Fibroblast of lung (primary cell): ENCODE measurements around the gene GRAMD2B. TPM values are rescaled to one million over a fixed set of nuclear protein-coding genes. Genes with fewer than 3 reads are reported as not detected.

ENCODE experiments used
- DNase-seq, 2 donors: peaks; one replicate each; pipeline versions ENCODE4 v3.0.0 to v3.0.0-alpha.2; 2010; ENCODE audit warnings: low read depth in 2 of 2
- H2AFZ ChIP-seq: 2 replicates; pipeline ENCODE4 v1.5.1; 2012; ENCODE audit warnings: low read length, control low read depth, inconsistent platforms
- H3K27ac ChIP-seq: 2 replicates; pipeline ENCODE4 v1.5.1; 2011; ENCODE audit warnings: low read length, control low read depth; ENCODE audit not compliant: insufficient read depth
- H3K27me3 ChIP-seq: 2 replicates; pipeline ENCODE4 v1.5.1; 2011; ENCODE audit warnings: mild to moderate bottlenecking, low read length; ENCODE audit not compliant: control insufficient read depth, insufficient read depth
- H3K36me3 ChIP-seq: 2 replicates; pipeline ENCODE4 v1.5.1; 2011; ENCODE audit warnings: low read length; ENCODE audit not compliant: control insufficient read depth, insufficient read depth
- H3K4me1 ChIP-seq: 2 replicates; pipeline ENCODE4 v1.5.1; 2011; ENCODE audit warnings: low read length; ENCODE audit not compliant: control insufficient read depth, insufficient read depth; ENCODE audit errors: extremely low read depth
- H3K4me2 ChIP-seq: 2 replicates; pipeline ENCODE4 v1.5.1; 2011; ENCODE audit warnings: low read length, control low read depth; ENCODE audit not compliant: insufficient read depth; ENCODE audit errors: extremely low read depth
- H3K4me3 ChIP-seq, 4 experiments: fragments of 200-600 bp in 1 of 4; sonication (generic) in 1 of 4; replicated peaks in 1 of 4; 2 replicates each; pipeline ENCODE4 v1.5.1; 2011 to 2016; ENCODE audit warnings: low read length in 4 of 4, low read depth in 3 of 4, mild to moderate bottlenecking in 3 of 4, control low read depth in 2 of 4, inconsistent platforms in 1 of 4, mixed read lengths in 1 of 4; ENCODE audit not compliant: insufficient read depth in 1 of 4; ENCODE audit errors: control extremely low read depth in 1 of 4
- H3K79me2 ChIP-seq: 2 replicates; pipeline ENCODE4 v1.5.1; 2012; ENCODE audit warnings: mild to moderate bottlenecking, low read length, inconsistent platforms; ENCODE audit not compliant: control insufficient read depth, insufficient read depth
- H3K9ac ChIP-seq: 2 replicates; pipeline ENCODE4 v1.5.1; 2011; ENCODE audit warnings: mild to moderate bottlenecking, low read length, control low read depth; ENCODE audit not compliant: insufficient read depth
- H3K9me3 ChIP-seq: 2 replicates; pipeline ENCODE4 v1.5.1; 2012; ENCODE audit warnings: low read depth, low read length; ENCODE audit not compliant: control insufficient read depth, insufficient read depth
- H4K20me1 ChIP-seq: 2 replicates; pipeline ENCODE4 v1.5.1; 2011; ENCODE audit warnings: low read length; ENCODE audit not compliant: control insufficient read depth, insufficient read depth; ENCODE audit errors: extremely low read depth
- CTCF ChIP-seq, 2 donors: IDR thresholded peaks in 1 of 2; conservative IDR thresholded peaks in 1 of 2; 1 replicate in 1 of 2; 2 replicates in 1 of 2; pipeline ENCODE4 v1.5.1; 2011 to 2012; ENCODE audit warnings: low read length in 2 of 2, control low read depth in 1 of 2, inconsistent platforms in 1 of 2, low read depth in 1 of 2, mild to moderate bottlenecking in 1 of 2
- EZH2 ChIP-seq: IDR thresholded peaks from 2 replicates; pipeline ENCODE4 v1.5.1; 2012; ENCODE audit warnings: low read length, control low read depth, mild to moderate bottlenecking; ENCODE audit errors: missing control alignments
- polyA plus RNA-seq, 2 donors: library from polyadenylated mRNA; depleted of rRNA in 1 of 2; stranded (reverse) in 1 of 2; unstranded in 1 of 2; fragments of >200 nt; gene quantifications; 2 replicates each; pipeline ENCODE4 v1.2.1, GENCODE V29; 2011 to 2012; ENCODE audit warnings: missing spikeins in 1 of 2
- total RNA-seq: library from RNA; depleted of rRNA; stranded (reverse); fragments of >200 nt; gene quantifications from 2 replicates; pipeline ENCODE4 v1.2.1, GENCODE V29; 2014

The GRAMD2B gene
- total and polyA plus RNA-seq, 2 donors (not counting 1 experiment from before 2014, with no cell fraction given): 21.3 to 37.6 TPM

- Histone ChIP-seq H2AFZ (peak overlapping the region; percentile 83), H3K4me2 (no peak overlapping the region)
- DNase-seq: peak in 1 of 2 donors; percentile 45
These were observed 96.7 kb downstream of the GRAMD2B start for GRCh38 chr5:126519637-126520592.

GRCh38 chr5:126520593-126520953 is 97.4 kb downstream of the GRAMD2B start:
- Histone ChIP-seq H3K4me2 (no peak overlapping the region), H3K27ac (no peak overlapping the region), H3K36me3 (no peaks in the 10 kb centered on the region), H4K20me1 (no peaks in the 10 kb centered on the region), H3K79me2 (no peaks in the 10 kb centered on the region), H3K9me3 (no peaks in the 10 kb centered on the region), H3K27me3 (no peaks in the 10 kb centered on the region), H3K4me1 (peaks cover 8% of the 10 kb centered on the region), H3K9ac (no peak overlapping the region), H2AFZ (no peak overlapping the region), H3K4me3 (no peak overlapping the region)
- DNase-seq: no peak
- no peak for TF ChIP-seq CTCF (conservative IDR thresholded peaks at IDR 0.05 in 1 of 2, IDR thresholded peaks at IDR 0.05 in 1 of 2; ENCODE audit: low read depth in 1 of 2, low read length in 2 of 2)
- TF ChIP-seq EZH2: no peak

More at GRCh38 chr5:126519637-126520592, 96.7 kb downstream of the GRAMD2B start:
- Histone ChIP-seq H3K4me3 (no peak overlapping the region), H3K36me3 (no peaks in the 10 kb centered on the region), H3K27ac (no peak overlapping the region), H3K4me1 (peaks cover 8% of the 10 kb centered on the region), H3K79me2 (no peaks in the 10 kb centered on the region), H3K9me3 (no peaks in the 10 kb centered on the region), H3K27me3 (no peaks in the 10 kb centered on the region), H3K9ac (no peak overlapping the region), H4K20me1 (no peaks in the 10 kb centered on the region)
- TF ChIP-seq CTCF (conservative IDR thresholded peaks at IDR 0.05 in 1 of 2, IDR thresholded peaks at IDR 0.05 in 1 of 2; ENCODE audit: low read depth in 1 of 2, low read length in 2 of 2) (no peak), EZH2 (no peak)

GRCh38 chr5:126521130-126521529 is 97.9 kb downstream of the GRAMD2B start:
- no peak overlapping the region for H3K27ac ChIP-seq
- H3K9ac ChIP-seq: no peak overlapping the region
- H2AFZ ChIP-seq: no peak overlapping the region
- no peaks in the 10 kb centered on the region for H4K20me1 ChIP-seq
- no peaks in the 10 kb centered on the region for H3K36me3 ChIP-seq
- no peaks in the 10 kb centered on the region for H3K79me2 ChIP-seq
- peaks cover 9% of the 10 kb centered on the region for H3K4me1 ChIP-seq
- no peak for DNase-seq
- H3K4me3 ChIP-seq: no peak overlapping the region
- no peaks in the 10 kb centered on the region for H3K27me3 ChIP-seq
- H3K9me3 ChIP-seq: no peaks in the 10 kb centered on the region
- no peak overlapping the region for H3K4me2 ChIP-seq
- no peak for TF ChIP-seq CTCF (conservative IDR thresholded peaks at IDR 0.05 in 1 of 2, IDR thresholded peaks at IDR 0.05 in 1 of 2; ENCODE audit: low read depth in 1 of 2, low read length in 2 of 2)
- no peak for TF ChIP-seq EZH2
